HTR-8/SVneo (cell line): ENCODE data around the gene GNAQ.

Source experiments
- DNase-seq: peaks from one replicate; pipeline ENCODE4 v3.0.0; 2011; ENCODE audit warnings: low spot score, mixed read lengths; ENCODE audit not compliant: insufficient read length
- FAIRE-seq: peaks from 2 replicates; lab custom pipeline; 2011; peaks lifted over from hg19 to GRCh38; lab: Jason Lieb, UNC

GNAQ gene

GRCh38 chr9:77857513-77858259 is 173.9 kb downstream of the GNAQ start:
- DNase-seq (no peak), FAIRE-seq (no peak)

GRCh38 chr9:77856615-77857014 is 175.0 kb downstream of the GNAQ start:
- DNase-seq = no peak
- no peak for FAIRE-seq

- DNase-seq (no peak), FAIRE-seq (no peak)
Observed at GRCh38 chr9:77854916-77855311, 176.7 kb downstream of the GNAQ start.

GRCh38 chr9:77854258-77854915 is 177.2 kb downstream of the GNAQ start:
- FAIRE-seq (no peak), DNase-seq (no peak)

GRCh38 chr9:77853716-77854115 is 177.9 kb downstream of the GNAQ start:
- no peak for DNase-seq

GRCh38 chr9:77851882-77852595 is 179.6 kb downstream of the GNAQ start:
- DNase-seq (no peak), FAIRE-seq (no peak)

More at GRCh38 chr9:77853716-77854115, 177.9 kb downstream of the GNAQ start:
- FAIRE-seq = no peak

GRCh38 chr9:77848897-77849296 is 182.7 kb downstream of the GNAQ start:
- DNase-seq (peak; percentile 43), FAIRE-seq (no peak)

- DNase-seq (no peak), FAIRE-seq (no peak)
Observed at GRCh38 chr9:77848404-77848803, 183.2 kb downstream of the GNAQ start.

GRCh38 chr9:77847626-77848025 is 184.0 kb downstream of the GNAQ start:
- FAIRE-seq (no peak), DNase-seq (no peak)

- no peak for FAIRE-seq
- peak; percentile 9 for DNase-seq
Observed at GRCh38 chr9:77847059-77847499, 184.5 kb downstream of the GNAQ start.

- FAIRE-seq = no peak
Observed at GRCh38 chr9:77844415-77844814, 187.2 kb downstream of the GNAQ start.

GRCh38 chr9:77843871-77844155 is 187.8 kb downstream of the GNAQ start:
- FAIRE-seq (no peak), DNase-seq (no peak)

More at GRCh38 chr9:77844415-77844814, 187.2 kb downstream of the GNAQ start:
- DNase-seq = no peak

- FAIRE-seq (no peak), DNase-seq (no peak)
Observed at GRCh38 chr9:77843076-77843870, 188.3 kb downstream of the GNAQ start.

- no peak for DNase-seq
- no peak for FAIRE-seq
Observed at GRCh38 chr9:77841739-77842386, 189.7 kb downstream of the GNAQ start.

- no peak for FAIRE-seq
- no peak for DNase-seq
Observed at GRCh38 chr9:77839459-77840140, 192.0 kb downstream of the GNAQ start.

GRCh38 chr9:77838986-77839385 is 192.6 kb downstream of the GNAQ start:
- no peak for FAIRE-seq
- DNase-seq = no peak

- FAIRE-seq (no peak), DNase-seq (no peak)
Observed at GRCh38 chr9:77834898-77835488, 196.6 kb downstream of the GNAQ start.

- DNase-seq (no peak), FAIRE-seq (no peak)
Observed at GRCh38 chr9:77833561-77834429, 197.8 kb downstream of the GNAQ start.
